PFSK-1 (cell line): ENCODE data around the gene PRKCE.

Experiments
- POLR2AphosphoS5 ChIP-seq: IDR thresholded peaks from 2 replicates; pipeline ENCODE4 v1.6.1; 2012; ENCODE audit warnings: low read depth, mild to moderate bottlenecking, control low read depth, low read length, moderate library complexity
- REST ChIP-seq, 2 experiments: IDR thresholded peaks; 2 replicates each; pipeline versions ENCODE4 v1.6.1 to v1.8.0; 2011 to 2012; ENCODE audit warnings: low read depth in 2 of 2, low read length in 2 of 2, control low read depth in 1 of 2, inconsistent platforms in 1 of 2, mild to moderate bottlenecking in 1 of 2, moderate library complexity in 1 of 2; ENCODE audit not compliant: insufficient read depth in 1 of 2
- SIN3A ChIP-seq: IDR thresholded peaks from 2 replicates; pipeline ENCODE4 v1.6.1; 2012; ENCODE audit warnings: mild to moderate bottlenecking, low read length, moderate library complexity, borderline replicate concordance; ENCODE audit not compliant: insufficient read depth
- TAF1 ChIP-seq: IDR thresholded peaks from 2 replicates; pipeline ENCODE4 v1.6.1; 2012; ENCODE audit warnings: low read length, control low read depth, borderline replicate concordance; ENCODE audit not compliant: insufficient read depth

GRCh38 chr2:45773909-45774308 is 122.4 kb downstream of the PRKCE start:
- no peak for TF ChIP-seq POLR2AphosphoS5
- no peak for TF ChIP-seq REST (IDR thresholded peaks at IDR 0.05; ENCODE audit: insufficient read depth in 1 of 2, low read depth in 2 of 2, low read length in 2 of 2)
- TF ChIP-seq TAF1 = no peak
- TF ChIP-seq SIN3A = no peak
